Erythroblast (primary cell): ENCODE measurements around the gene ZNF155.
A peak's percentile ranks its signal among the peaks of the same experiment; 100 is the strongest.
"Not testable (repeated sequence)": the region's sequence is repeated elsewhere in the genome, so short reads cannot be mapped to it uniquely, and the experiment has no call there.

Experiments used
- DNase-seq, 2 experiments: peaks; one replicate each; lab custom pipeline; 2025; lab: John Stamatoyannopoulos, UW
- GATA1 ChIP-seq: IDR thresholded peaks from 2 replicates; pipeline ENCODE4 v1.6.1; 2011; ENCODE audit warnings: low read depth, mild to moderate bottlenecking, control low read depth, low read length, moderate library complexity
- POLR2A ChIP-seq: IDR thresholded peaks from 2 replicates; pipeline ENCODE4 v1.6.1; 2011; ENCODE audit warnings: mild to moderate bottlenecking, low read length

The ZNF155 gene

DNA sequence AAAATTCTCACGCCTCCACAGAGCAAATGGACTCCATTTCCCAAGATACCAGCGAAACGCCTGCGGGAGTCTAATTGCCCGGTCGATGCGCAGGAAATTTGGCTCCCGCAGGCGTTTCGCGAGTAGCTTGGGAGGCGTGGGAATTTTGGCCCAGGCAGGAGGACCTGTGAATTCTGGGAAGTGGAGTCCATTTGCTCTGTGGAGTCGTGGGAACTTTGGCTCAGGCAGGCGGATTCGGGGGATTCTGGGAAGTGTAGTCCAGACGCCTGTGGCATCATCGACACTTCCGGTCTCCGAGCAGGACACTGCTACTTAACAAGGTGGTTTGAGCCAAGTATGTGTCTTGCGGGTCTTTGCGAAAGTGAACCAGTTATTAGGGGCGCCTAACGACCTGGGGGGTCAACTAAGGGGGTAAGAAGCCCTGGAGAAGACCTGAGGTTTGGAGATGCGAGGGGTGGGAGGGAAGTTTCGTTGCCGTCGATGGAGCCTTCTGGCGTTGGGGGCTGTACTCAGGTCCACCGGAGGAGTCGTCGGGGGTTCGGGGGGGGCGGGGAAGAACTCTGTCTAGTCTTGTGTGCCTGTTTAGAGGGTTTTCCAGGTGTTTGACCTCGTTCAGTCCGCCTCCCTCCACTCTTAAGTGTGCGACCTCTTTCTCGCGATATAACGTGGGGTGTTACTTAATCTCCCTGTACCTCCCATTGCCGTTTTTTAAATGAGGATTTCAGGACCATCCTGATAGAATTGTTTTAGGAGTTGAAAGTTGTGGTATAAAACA, at the start of gene ZNF155:
Gene ZNF155 (plus strand): TSS at position 277 of the 775 bp plus-strand sequence. CDS start 4,356 bp downstream, outside the sequence.
- TF ChIP-seq POLR2A (peak; percentile 43), GATA1 (no peak)
- peak; percentile 86 to 90 for DNase-seq

DNA sequence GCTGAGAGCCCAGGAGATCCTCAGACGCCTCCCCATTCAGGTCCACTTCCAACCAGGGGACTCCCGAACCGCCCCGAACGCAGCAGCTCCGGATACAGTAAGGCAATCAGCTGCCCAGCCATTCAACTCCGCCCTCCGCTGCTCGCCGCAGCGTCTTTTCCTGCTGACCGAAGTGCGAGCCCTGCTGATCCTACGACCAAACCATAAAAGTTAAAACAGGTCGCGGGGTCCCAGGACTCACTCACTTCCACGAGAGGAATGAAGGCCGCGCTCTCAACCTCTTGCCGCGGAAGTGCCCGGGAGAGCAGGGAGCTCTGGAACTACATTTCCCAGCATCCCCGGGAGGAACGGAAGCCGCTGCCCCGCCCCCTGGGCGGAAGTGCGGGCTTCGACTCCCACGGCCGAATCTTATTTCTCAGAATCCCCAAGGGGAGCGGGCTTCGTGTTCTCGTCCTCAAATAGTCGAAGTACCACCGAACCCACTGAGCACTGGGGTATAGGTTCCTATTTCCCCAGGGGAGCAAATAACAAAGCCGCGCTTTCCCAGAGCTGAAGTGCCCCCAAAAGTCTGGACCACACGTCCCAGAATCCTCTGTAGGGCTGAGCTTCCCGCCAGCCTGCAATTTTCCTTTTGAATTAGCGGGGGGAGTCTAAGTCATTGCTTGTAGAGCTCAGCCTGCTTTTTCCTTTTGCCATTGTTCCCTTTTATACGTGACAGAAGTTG, 48.8 kb upstream of the ZNF155 start, which contains the start of gene ZNF45:
Gene ZNF45 (minus strand): TSS at position 298 of the 724 bp plus-strand sequence. CDS start 13,097 bp downstream, outside the sequence.
- DNase-seq, result peak; percentile 91 to 93
- TF ChIP-seq POLR2A, result peak; percentile 62
- no peak for TF ChIP-seq GATA1

DNA sequence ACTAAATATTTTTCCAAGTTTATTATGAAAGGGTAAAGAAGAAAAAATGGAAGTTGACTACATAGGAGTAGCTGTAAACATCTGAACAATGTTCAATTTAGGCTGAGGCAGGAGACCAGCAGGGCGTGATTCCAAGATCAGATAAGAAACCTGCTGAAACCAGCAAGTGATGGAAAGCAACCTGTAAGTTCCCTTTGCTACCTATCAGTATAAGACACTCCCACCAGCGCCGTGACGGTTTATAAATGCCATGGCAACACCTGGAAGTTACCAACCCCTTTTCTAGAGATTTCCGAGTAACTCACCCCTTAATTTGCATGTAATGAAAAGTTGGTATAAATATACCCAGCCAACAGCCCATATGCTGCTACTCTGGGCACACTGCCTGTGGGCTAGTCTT, 47.8 kb upstream of the ZNF155 start:
- DNase-seq, result peak; percentile 7 to 11
- TF ChIP-seq POLR2A (no peak), GATA1 (peak; percentile 17)

DNA sequence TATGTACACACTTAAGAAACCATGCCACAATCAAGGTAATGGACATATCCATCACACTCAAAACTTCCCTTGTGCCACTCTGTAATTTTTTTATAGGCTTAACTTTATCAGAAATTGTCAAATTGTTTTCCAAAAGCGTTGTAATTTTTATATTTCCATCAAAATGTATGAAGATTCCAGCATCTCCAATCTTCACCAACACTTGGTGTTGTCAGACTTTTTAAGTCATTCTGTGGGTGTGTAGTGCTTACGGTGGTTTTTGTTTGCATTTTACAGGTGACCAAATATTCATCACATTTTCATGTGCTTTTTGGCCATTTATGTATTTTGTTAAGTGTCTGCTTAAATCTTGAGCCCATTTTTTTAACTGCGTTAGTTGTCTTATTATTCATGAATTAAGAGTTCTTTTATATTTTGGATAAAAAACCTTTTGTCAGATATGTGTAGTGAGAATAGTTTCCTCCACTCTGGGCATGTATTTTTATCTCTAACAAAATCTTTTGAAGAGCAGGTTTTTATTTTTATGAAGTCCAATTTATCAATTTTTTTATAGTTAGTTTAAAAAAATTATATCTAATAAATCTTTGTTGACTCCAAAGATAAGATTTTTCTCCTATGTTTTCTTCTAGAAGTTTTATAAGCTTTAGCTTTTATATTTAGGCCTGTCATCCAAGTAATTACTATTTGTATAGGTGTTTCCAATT, 44.3 kb upstream of the ZNF155 start:
- TF ChIP-seq POLR2A (no peak), GATA1 (no peak)
- DNase-seq, result no peak

DNA sequence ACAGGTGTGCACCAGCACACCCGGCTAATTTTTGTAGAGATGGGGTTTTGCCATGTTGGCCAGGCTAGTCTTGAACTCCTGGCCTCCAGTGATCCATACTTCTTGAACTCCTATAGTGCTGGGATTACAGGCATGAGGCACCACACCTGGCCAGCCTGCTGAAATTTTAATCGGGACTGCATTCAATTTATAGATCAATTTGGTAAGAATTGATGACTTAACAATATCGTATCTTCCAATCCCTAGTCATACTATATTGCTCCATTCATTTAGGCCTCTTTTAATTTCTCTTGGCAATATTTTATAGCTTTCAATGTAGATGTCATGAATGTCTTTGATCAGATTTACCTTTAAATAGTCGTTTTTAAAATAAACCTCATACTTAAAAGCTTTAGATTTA, 43.3 kb upstream of the ZNF155 start:
- DNase-seq, result no peak
- TF ChIP-seq POLR2A, result no peak
- no peak for TF ChIP-seq GATA1

DNA sequence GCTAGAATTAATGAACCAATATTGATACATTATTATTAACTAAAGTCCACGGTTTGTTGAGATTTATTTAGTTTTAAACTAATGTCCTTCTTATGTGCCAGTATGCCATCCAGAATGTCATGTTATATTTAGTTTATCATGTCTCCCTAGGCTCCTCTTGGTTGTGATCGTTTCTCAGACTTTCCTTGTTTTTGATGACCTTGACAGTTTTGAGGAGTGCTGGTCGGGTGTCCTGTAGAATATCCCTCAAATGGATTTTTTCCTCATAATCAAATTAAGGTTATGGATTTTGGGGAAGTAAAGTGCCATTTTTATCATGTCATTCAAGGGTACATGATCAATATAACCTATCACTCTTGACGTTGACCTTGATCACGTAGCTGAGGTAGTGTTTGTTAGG, 42.8 kb upstream of the ZNF155 start:
- no peak for TF ChIP-seq GATA1
- TF ChIP-seq POLR2A, result no peak
- DNase-seq, result no peak

DNA sequence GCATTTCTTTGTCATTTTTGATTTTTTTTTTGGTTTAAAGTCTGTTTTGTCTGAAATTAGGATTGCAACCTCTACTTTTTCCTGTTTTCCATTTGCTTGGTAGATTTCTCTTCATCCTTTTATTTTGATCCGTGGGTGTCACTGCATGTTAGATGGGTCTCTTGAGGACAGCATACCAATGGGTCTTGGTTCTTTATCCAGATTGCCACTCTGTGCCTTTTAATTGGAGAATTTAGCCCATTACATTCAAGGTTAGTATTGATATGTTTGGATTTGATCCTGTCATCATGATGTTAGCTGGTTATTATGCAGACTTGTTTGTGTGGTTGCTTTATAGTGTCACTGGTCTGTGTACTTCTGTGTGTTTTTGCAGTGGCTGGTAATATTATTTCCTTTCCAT, 36.6 kb upstream of the ZNF155 start:
- DNase-seq, result peak in 1 of 2 experiments; percentile 18

DNA sequence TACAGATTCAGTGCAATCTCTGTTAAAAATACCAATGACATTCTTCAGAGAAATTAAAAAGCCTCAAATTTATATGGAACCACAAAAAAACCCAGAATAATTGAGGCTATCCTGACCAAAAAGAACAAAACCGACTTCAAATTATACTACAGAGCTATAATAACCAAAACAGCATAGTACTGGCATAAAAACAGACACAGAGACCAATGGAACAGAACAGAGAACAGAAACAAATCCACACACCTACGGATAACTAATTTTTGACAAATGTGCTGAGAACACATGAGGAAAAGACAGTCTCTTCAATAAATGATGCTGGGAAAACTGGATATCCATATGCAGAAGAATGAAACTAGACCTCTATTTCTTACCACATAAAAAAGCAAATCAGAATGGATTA, 34.2 kb upstream of the ZNF155 start:
- not testable (repeated sequence) for DNase-seq

DNA sequence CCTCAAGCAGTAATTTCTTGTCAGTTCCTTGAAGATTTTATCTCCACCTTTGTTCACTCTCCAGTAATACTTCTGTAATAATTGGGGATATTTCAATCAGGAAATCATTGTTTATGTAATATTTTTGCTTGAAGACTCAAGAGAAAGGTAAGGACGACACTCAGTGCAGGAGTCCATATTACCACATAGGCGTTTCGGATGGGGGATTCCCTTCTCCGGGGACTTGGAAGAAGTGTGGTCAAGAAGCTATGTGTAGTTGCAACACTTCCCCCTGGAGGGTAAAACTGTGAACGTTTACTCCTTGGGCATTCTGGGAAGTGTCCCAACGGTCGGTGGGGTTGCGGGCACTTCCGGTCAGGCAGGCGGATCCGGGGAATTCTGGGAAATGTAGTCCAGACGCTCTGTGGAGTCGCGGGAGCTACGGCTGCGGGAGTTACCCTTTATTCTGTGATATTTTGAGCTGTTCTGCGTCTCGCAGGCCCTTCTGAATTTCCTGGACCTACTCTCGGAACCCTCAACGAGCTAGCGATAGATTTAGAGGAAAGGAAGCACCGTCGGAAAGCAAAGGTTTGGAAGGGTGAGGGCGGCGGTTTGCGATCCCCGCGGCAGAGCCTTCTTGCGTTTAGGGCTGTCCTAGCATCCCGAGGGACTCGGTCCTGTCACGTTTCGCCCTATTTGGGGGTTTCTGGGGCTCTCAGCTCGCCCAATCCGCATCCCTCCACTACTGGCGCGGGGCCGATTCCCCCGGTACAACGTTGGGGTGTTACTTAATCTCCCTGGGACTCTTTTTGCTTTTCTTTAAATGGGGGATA, 32.9 kb upstream of the ZNF155 start, which contains the start of gene ZNF221:
Gene ZNF221 (plus strand): TSS at position 395 of the 812 bp plus-strand sequence. CDS start 11,499 bp downstream, outside the sequence.
- TF ChIP-seq GATA1, result no peak
- TF ChIP-seq POLR2A, result peak; percentile 38
- peak; percentile 91 to 93 for DNase-seq

DNA sequence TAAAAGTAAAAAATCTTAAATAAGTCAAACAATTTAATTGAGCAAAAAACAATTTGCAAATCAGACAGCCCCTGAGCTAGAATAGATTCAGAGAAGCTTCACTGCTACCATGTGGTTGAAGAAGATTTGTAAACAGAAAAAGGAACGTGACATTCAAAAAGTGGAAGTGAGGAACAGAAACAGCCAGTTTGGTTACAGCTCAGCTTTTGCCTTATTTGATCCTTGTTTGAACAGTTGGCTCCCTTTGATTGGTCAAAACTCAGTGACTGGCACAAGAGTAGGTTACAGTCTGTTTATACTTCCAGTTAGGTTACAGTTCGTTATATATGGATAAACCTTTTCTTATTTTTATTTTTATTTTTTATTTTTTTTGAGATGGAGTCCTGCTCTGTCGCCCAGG, 27.2 kb upstream of the ZNF155 start:
- DNase-seq, result no peak
- no peak for TF ChIP-seq GATA1
- TF ChIP-seq POLR2A, result no peak

DNA sequence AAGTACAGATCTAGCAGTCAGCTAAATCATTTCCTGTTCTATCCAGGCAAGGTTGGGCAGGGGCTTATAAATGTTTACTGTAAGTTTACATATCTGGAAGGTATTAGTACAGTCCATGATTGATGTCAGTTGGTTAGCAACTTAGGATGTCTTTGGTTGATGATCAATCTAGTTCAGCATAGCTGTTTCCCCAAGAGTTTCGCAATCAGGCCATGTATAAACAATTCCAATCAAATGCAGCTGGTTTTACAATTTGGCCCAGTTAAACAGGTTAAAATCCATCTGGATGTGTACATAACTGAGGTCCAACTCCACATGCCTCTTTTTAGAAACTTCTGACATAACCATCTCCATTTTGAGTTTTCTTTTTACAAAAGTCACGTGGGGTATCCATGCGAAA, 26.1 kb upstream of the ZNF155 start:
- TF ChIP-seq POLR2A, result no peak
- TF ChIP-seq GATA1, result no peak

DNA sequence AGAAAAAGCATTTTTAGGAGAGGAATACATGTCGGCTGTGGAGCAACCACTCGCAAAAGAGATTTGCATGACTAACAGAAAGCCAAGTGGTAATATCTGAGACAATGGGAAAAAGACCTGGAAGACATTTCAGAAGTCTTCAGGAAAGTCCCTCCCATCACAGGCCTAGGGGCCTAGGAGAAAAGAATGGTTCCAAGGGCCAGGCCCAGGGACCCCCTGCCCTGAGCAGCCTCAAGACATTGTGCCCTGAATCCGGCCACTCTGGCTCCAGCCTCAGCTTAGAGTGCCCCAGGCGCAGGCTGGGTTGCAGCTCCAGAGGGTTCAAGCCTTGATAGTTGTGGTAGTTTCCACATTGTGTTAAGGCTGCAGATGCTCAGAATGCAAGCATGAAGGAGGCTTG, 23.6 kb upstream of the ZNF155 start:
- no peak for DNase-seq
- no peak for TF ChIP-seq GATA1
- TF ChIP-seq POLR2A, result no peak

More for the DNA sequence above, 26.1 kb upstream of the ZNF155 start:
- no peak for DNase-seq
